ENCODE measurements around the gene PPP6R2. TPM values are rescaled to one million over a fixed set of nuclear protein-coding genes. Genes with fewer than 3 reads are reported as not detected.

Gene PPP6R2
- total and polyA plus RNA-seq, 2 of the 8 experiments (the other 6 are each of a cell fraction or from before 2014, with no cell fraction given), result 25.0 to 32.2 TPM

GRCh38 chr22:50454556-50455075, 111.5 kb downstream of the PPP6R2 start (continued):
- TF ChIP-seq RFX5 (IDR thresholded peaks at IDR 0.05; ENCODE audit: borderline replicate concordance, low read depth, low read length), result no peak
